Upper lobe of left lung (tissue), 4 donors: ENCODE measurements around the gene TYW1.

Experiments
- POLR2A ChIP-seq, 4 donors: fragments of 450-650 bp; IDR thresholded peaks; one replicate each; pipeline ENCODE4 v1.5.1; 2016 to 2017; ENCODE audit warnings: antibody characterized with exemption in 4 of 4, mild to moderate bottlenecking in 2 of 4
- POLR2AphosphoS5 ChIP-seq, 2 donors: sonication (generic); formaldehyde crosslinking; IDR thresholded peaks; one replicate each; pipeline ENCODE4 v1.5.1; 2017; ENCODE audit warnings: antibody characterized with exemption in 2 of 2

DNA sequence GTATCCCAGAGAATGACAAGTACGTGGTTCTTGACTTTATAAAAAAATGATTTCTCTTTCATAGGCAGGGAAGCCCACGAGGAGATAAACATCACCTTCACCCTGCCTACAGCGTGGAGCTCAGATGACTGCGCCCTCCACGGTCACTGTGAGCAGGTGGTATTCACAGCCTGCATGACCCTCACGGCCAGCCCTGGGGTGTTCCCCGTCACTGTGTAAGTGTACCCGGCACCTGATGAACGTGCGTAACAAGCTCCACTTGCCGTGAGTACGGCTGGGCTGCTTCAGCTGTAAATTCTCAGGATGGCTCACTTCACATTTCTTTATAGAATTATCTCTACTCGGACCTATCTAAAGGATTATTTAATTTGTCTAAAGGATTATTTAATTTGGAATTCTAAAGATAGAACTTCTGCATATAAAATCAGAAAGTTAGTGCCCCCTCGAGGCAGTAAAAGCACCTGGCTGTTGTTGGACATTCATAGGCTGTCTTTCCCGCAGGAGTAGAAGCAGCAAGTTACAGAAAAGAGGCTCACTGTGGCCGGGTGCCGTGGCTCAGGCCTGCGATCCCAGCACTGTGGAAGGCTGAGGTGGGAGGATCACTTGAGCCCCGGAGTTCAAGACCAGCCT lies 48.0 kb upstream of the TYW1 start:
- no peak for TF ChIP-seq POLR2AphosphoS5 (IDR thresholded peaks at IDR 0.05)
- TF ChIP-seq POLR2A (IDR thresholded peaks at IDR 0.05): no peak
